GM12801 (cell line): ENCODE results near the gene HMGA1.

Experiments used
- TF ChIP-seq, protein P1 (sequence below): IDR thresholded peaks from one replicate; pipeline ENCODE4 v1.5.1; 2011; ENCODE audit warnings: control low read depth; ENCODE audit not compliant: insufficient read length; ENCODE audit errors: extremely low read depth

The HMGA1 gene

DNA sequence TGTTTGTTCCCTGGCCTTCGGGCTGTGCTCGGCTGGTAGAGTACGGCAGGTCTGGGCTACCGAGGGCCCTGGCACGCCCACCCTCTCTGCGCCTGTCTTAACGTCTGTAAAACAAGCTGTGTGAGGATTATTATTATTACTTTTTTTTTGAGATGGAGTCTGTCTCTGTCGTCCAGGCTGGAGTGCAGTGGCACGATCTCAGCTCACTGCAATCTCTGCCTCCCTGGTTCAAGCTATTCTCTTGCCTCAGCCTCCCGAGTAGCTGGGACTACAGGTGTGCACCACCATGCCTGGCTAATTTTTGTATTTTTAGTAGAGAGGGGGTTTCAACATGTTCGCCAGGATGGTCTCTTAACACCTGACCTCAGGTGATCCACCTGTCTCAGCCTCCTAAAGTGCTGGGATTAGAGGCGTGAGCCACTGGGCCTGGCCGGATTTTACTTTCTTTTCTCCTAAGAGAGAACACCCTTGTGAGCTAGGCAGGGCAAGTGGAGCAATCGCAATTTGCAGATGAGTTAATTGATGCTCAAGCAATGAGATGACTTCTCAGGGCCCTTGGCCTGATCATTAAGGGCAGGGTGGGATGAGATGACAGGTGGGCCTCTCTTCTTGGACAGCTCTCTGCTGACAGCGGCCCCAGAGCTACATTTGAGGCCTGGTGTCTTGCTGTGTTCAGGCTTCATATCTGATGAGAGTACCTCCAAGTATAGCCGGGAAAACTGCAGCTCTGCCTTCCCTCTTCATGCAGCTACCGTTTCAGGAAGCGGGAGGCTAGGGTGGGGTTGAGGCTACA is 13.0 kb downstream of the HMGA1 start:
- TF ChIP-seq, protein P1, sequence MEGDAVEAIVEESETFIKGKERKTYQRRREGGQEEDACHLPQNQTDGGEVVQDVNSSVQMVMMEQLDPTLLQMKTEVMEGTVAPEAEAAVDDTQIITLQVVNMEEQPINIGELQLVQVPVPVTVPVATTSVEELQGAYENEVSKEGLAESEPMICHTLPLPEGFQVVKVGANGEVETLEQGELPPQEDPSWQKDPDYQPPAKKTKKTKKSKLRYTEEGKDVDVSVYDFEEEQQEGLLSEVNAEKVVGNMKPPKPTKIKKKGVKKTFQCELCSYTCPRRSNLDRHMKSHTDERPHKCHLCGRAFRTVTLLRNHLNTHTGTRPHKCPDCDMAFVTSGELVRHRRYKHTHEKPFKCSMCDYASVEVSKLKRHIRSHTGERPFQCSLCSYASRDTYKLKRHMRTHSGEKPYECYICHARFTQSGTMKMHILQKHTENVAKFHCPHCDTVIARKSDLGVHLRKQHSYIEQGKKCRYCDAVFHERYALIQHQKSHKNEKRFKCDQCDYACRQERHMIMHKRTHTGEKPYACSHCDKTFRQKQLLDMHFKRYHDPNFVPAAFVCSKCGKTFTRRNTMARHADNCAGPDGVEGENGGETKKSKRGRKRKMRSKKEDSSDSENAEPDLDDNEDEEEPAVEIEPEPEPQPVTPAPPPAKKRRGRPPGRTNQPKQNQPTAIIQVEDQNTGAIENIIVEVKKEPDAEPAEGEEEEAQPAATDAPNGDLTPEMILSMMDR = no peak

DNA sequence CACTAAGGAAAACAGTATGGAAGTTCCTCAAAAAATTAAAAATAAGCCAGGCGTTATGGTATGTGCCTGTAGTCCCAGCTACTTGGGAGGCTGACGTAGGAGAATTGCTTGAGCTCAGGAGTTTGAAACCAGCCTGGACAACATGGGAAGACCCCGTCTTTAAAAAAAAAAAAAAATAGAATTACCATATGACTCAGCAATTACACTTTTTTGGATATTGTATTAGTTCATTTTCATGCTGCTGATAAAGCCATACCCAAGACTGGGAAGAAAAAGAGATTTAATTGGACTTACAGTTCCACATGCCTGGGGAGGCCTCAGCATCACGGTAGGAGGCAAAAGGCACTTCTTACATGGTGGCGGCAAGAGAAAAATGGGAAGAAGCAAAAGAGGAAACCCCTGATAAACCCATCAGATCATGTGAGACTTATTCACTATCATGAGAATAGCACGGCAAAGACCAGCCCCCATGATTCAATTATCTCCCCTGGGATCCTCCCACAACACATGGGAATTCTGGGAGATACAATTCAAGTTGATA is 22.9 kb downstream of the HMGA1 start:
- TF ChIP-seq, protein P1 = no peak

DNA sequence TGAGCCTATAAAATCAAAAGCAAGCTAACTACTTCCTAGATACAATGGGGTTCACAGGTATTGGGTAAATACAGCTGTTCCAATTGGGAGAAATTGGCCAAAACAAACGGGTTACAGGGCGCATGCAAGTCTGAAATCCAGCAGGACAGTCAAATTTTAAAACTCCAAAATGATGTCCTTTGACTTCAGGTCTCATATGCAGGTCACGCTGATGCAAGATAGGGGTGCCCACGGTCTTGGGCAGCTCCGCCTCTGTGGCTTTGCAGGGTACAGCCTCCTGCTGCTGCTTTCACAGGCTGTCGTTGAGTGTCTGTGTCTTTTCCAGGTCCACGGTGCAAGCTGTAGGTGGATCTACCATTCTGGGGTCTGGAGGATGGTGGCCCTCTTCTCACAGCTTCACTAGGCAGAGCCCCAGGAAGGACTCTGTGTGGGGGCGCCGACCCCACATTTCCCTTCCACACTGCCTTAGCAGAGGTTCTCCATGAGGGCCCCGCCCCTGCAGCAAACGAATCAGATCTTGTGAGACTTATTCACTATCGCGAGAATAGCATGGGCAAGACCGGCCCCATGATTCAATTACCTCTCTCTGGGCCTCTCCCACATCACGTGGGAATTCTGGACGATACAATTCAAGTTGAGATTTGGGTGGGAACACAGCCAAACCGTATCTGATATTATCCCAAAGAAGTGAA is 24.0 kb downstream of the HMGA1 start:
- TF ChIP-seq, protein P1 = no peak

DNA sequence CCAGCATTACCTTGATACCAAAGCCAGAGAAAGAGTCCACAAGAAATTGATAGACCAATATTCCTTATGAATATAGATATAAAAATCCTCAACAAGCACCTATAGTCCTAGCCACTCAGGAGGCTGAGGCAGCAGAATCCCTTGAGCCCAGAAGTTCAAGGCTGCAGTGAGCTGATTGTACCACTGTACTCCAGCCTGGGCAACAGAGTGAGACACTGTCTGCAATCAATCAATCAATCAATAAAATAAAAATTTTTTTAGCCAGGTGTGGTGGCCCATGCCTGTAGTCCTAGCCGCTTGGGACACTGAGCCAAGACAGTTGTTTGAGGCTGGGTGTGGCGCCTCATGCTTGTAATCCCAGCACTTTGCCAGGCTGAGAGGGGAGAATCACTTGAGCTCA is 31.1 kb downstream of the HMGA1 start:
- TF ChIP-seq, protein P1 = no peak

DNA sequence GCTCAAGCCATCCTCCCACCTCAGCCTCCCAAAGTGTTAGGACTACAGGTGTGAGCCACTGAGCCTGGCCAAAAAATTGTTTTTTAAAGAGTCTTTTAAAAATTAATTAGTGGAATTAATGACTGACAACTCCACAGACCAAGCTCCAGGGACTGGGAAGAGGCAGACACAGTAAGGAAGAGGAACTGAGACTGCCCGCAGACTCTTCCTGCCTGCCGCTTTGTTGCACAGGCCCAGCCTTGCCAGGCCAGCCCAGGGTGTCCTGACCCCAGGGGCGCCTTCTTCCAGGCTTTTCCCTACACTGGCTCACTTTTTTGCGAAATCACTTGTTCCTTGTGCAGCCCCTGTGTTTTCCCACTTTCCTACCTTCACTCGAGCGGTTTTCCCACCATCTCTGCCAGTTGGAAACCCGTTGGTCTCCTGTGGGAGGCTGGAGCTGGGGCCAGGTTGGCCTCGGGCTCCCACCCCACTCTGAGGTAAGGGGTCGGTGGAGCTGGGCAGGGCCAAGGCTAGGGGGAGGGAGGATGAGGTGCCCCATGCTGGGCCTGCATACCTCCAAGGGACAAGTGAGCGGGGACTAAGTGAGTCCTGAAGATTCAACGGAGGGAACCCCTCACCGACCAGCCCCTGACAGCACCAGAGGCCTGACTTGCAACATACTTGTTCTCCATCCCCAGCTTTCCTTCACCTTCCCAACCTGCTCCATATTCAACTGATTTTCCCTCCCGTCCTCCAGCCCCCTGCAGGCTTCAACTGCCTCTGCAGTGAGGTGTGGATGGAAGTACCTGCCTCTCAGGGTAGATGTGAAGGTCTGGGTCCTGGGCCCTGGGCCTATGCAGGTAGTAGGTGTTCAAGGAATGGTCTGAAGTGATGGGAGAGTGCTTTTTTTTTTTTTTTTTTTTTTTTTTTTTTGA is 35.6 kb downstream of the HMGA1 start:
- TF ChIP-seq, protein P1 = no peak

DNA sequence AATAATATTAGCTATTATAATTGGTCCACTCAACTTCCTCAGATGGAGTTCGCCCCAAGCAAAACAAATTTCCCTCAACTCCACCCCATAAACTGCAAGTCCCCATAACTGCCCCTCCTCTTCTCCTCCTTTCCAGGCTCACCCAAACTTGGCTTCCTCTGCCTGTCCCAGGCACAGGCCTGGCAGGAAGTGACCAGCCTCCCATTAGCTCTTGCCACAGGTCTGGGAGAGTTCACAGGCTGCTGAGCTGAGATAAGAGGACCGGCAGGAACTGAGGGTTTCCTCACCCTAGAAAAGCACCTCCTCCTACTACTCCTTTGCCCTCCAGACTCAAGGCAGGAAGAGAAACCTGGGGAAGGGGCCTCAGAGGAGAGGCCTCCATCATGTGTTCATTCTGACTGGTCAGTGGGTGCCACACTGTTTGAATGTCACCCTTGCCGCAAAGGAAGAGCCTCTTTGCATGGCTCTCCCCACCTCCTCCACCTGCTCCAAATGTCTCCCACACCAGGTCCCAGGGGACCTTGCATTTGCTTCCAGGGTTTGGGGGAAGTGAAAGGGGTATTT is 36.7 kb downstream of the HMGA1 start:
- TF ChIP-seq, protein P1 = no peak
